ENCODE data around the gene GNB1. TPM values are rescaled to one million over a fixed set of nuclear protein-coding genes. Genes with fewer than 3 reads are reported as not detected.

Gene GNB1
- total and polyA plus RNA-seq, 9 of the 15 experiments (the other 6 are each of a cell fraction or from before 2014, with no cell fraction given), result 34.3 to 388 (median 114) TPM

DNA sequence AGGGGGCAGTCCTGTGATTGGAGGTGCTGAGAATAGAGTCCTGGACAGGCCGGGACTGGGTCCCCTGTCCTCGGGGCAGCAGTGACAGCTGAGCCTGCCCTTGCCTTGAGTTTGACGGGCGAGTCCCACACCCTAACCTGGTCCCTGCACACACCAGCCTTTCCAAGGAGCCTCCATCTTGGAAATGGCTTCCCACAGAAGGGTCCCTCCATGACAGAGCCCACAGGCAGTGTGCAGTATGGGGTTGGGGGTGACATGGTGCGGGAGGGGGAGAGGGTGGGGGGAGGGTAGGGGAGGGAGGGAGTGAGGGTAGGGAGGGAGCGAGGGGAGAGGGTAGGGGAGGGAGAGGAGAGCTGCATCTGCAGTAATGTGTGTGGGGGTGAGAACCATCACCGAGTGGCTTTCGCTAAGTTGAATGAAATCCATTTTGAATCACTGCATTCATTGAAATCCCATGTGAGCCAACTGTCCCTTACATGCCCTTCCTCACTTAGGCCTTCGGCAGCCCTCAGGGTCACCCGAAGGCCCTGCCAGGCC lies 38.3 kb upstream of the GNB1 start:
- Histone ChIP-seq H3K9me1 (ENCODE audit: control insufficient read depth, insufficient read depth, low read length) (no peaks in the 10 kb centered on the region), H3K27ac (ENCODE audit: extremely low read depth, low read depth, low read length) (no peak overlapping the region), H3K4me3 (no peak overlapping the region), H3K9me3 (replicated peaks; ENCODE audit: control insufficient read depth, insufficient read depth, low read depth, low read length) (0 out of 2 replicates have a peak, but pooled peaks cover 4% of the 10 kb centered on the region), H3K36me3 (ENCODE audit: control insufficient read depth, insufficient read depth, low read length) (no peaks in the 10 kb centered on the region), H3K79me2 (ENCODE audit: control insufficient read depth, insufficient read depth, low read length) (no peaks in the 10 kb centered on the region), H3K27me3 (ENCODE audit: control insufficient read depth in 2 of 2, insufficient read depth in 2 of 2, low read length in 2 of 2) (peaks cover 23 to 73% of the 10 kb centered on the region in 2 experiments; a peak in 3 of 5 replicates), H3K9ac (ENCODE audit: insufficient read depth in 1 of 2, low read depth in 2 of 2, low read length in 2 of 2) (no peak overlapping the region), H3K4me1 (replicated peaks in 1 of 2; ENCODE audit: control insufficient read depth in 2 of 2, insufficient read depth in 2 of 2, low read length in 2 of 2) (peaks cover 0 to 53% of the 10 kb centered on the region in 2 experiments; a peak in 1 of 5 replicates), H4K20me1 (replicated peaks; ENCODE audit: control insufficient read depth, insufficient read depth, low read length) (peaks cover 8% of the 10 kb centered on the region; the same call in 1 of the 2 replicates), H2AFZ (ENCODE audit: low read depth, low read length) (no peak overlapping the region), H3K4me2 (ENCODE audit: insufficient read depth, low read length) (no peak overlapping the region)
- ChIA-PET POLR2A (no interaction called here), CTCF (ENCODE audit: low intra/inter-chr PET ratio) (no interaction called here)
- in situ Hi-C loops (cut with MboI) (no loop called here), intact Hi-C loops (cut with micrococcal nuclease) (no loop called here)
- no peak for FAIRE-seq
- BruUV-seq (replicated peaks), result no TSS peak
- TF ChIP-seq CHD2 (IDR thresholded peaks at IDR 0.05; ENCODE audit: low read depth, low read length), result no peak
- TF ChIP-seq, protein P1, sequence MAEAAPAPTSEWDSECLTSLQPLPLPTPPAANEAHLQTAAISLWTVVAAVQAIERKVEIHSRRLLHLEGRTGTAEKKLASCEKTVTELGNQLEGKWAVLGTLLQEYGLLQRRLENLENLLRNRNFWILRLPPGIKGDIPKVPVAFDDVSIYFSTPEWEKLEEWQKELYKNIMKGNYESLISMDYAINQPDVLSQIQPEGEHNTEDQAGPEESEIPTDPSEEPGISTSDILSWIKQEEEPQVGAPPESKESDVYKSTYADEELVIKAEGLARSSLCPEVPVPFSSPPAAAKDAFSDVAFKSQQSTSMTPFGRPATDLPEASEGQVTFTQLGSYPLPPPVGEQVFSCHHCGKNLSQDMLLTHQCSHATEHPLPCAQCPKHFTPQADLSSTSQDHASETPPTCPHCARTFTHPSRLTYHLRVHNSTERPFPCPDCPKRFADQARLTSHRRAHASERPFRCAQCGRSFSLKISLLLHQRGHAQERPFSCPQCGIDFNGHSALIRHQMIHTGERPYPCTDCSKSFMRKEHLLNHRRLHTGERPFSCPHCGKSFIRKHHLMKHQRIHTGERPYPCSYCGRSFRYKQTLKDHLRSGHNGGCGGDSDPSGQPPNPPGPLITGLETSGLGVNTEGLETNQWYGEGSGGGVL (CRISPR knock-in tag; IDR thresholded peaks at IDR 0.05), result no peak
- no peak for TF ChIP-seq TCF7L2 (IDR thresholded peaks at IDR 0.05; ENCODE audit: low read depth, low read length)
- TF ChIP-seq GATA2 (CRISPR knock-in tag; IDR thresholded peaks at IDR 0.05), result no peak
- TF ChIP-seq MTF1 (CRISPR knock-in tag; IDR thresholded peaks at IDR 0.05; ENCODE audit: borderline replicate concordance), result no peak
- no peak for TF ChIP-seq NFATC3 (IDR thresholded peaks at IDR 0.05)
- TF ChIP-seq PHF8 (IDR thresholded peaks at IDR 0.05; ENCODE audit: borderline replicate concordance, low read length), result no peak
- TF ChIP-seq HMGN3 (IDR thresholded peaks at IDR 0.05; ENCODE audit: borderline replicate concordance, extremely low read depth, insufficient read length, low read depth, low read length), result no peak
- no peak for TF ChIP-seq ZNF785 (CRISPR knock-in tag; IDR thresholded peaks at IDR 0.05)
- no peak for TF ChIP-seq MTA3 (IDR thresholded peaks at IDR 0.05; ENCODE audit: borderline replicate concordance)
- TF ChIP-seq ETV1 (tag; conservative IDR thresholded peaks at IDR 0.05; ENCODE audit: low read depth), result no peak
- 16% methylated on average over 8 of the region's 10 CpGs for WGBS (ENCODE audit: insufficient coverage, low coverage, missing lambda C conversion rate)
- ATAC-seq, result no peak
- no peak for DNase-seq (ENCODE audit: extremely low read depth in 1 of 4, low spot score in 3 of 4)
